HG02623 (cell line): ENCODE results near the gene DPRX.

ENCODE experiments used
- ATAC-seq: cut with Tn5 transposase; IDR thresholded peaks from one replicate; pipeline ENCODE4 v1.9.1; 2021; ENCODE audit warnings: moderate library complexity; ENCODE audit not compliant: unreplicated experiment

The DPRX gene, protein sequence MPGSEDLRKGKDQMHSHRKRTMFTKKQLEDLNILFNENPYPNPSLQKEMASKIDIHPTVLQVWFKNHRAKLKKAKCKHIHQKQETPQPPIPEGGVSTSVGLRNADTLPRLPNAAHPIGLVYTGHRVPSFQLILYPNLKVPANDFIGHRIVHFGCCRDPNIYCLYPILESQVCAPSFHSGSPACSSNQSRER

DNA sequence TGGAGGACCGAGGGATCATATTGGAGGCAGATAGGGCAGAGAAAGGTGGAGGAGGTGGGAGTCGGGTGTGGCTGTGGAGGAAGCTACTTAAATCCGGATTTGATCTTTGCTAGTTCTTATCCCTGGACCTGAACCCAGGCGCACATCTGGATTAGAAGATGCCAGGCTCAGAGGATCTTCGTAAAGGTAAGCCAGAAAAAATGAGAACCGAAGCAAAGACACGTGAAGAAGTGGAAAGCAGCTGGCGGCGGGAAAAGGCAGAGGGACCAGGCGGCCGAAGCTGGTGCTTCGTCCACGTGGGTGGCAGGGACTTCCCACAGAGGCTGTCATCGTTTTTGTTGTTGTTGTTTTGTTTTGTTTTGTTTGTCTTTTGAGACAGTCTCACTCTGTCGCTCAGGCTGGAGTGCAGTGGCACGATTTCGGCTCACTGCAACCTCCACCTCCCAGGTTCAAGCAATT lies at the start of gene DPRX:
Gene DPRX (plus strand): TSS at position 51 of the 459 bp plus-strand sequence. CDS start 108 bp downstream, at position 159.
- ATAC-seq, result no peak

DNA sequence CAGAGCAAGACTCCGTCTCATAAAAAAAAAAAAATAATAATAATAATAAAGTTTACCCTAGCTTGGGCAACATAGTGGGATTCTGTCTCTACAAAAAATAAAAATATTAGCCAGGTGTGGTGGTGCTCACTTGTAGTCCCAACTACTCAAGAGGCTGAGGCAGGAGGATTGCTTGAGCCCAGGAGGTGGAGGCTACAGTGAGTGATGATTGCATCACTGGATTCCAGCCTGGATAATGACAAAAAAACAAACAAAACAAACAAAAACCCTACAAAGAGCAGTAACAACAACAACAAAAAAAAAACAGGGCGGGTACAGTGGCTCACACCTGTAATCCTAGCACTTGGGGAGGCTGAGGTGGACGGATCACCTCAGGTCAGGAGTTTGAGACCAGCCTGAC lies 48.6 kb upstream of the DPRX start:
- ATAC-seq, result no peak

DNA sequence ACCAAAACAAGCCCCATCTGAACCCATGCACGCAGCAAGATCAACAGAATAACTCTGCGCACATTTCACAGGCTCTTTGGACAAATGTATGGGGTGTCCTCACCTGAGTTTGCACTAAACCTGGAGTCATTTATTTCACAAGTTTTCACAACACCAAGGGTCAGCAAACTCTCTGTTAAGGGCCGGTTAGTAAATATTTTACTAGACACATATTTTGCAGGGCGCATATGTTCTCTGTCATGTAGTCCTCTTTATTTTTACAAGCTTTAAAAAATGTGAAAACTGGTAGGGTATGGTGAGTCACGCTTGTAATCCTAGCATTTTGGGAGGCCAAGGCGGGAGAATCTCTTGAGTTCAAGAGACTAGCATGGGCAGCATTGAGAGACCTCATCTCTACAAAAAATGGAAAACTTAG lies 45.5 kb upstream of the DPRX start:
- no peak for ATAC-seq

DNA sequence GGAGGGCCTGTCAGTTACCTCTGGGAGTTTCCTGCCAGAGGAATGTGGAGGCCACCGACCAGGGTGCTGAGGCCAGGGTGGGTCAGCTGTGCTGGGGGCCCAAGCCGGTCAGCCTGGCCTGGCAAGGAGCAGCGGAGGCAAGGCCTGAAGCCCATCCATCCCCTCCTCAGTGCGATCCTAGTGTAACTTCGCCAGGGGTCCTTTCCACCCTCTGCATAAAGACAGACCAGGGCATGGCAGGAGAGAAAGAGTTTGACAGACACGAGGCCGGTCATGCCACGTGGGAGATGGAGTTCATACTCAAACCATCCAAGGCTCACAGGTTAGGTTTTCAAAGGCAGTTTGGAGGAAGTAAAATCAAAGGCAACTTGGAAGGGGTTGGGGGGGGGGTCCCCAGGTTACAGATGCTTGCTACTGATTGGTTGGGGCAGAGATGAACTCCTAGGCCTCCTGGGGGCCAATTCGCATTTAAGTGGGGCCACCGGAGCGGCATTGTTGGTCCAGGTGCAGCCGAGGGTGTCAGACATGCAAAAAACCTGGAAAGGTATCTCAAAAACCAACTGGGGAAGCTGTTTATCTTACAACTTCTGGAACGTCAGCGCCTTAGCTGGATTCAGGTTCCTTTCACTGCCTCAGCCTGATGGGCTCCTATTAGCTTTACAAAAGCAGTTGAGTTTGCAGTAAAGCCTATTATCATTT lies 36.8 kb upstream of the DPRX start:
- no peak for ATAC-seq

DNA sequence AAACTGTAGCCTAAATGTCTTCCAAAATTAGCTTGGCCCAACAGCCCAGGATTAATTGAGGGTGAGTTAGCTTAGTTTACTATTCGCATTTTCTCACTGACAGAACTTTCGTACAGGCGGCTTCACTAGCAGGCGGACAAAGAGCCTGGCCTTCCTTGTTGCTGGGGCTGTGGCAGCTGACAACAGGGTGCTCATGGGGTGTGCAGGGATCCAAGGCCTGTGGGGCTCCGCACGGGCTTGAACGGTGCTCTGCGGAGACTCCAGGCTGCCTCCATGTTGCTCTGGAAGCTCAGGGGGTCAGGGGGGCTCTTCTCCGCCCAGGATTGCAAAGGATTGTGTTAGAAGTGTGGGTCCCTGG lies 36.3 kb upstream of the DPRX start:
- ATAC-seq, result no peak

DNA sequence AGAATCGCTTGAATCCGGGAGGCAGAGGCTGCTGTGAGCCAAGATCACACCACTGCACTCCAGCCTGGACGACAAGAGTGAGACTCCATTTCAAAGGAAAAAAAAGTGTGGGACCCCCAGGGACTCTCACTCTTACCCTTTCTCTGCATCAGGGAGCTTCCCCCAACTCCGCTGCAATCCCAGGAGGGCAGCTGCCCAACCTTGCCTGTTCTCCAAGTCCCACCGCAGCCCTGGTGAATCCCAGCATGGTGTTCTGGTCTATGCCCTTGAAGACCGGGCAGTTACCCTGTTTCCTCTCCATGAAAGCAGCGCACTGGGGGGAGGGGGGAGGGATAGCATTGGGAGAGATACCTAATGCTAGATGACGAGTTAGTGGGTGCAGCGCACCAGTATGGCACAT lies 35.7 kb upstream of the DPRX start:
- no peak for ATAC-seq

DNA sequence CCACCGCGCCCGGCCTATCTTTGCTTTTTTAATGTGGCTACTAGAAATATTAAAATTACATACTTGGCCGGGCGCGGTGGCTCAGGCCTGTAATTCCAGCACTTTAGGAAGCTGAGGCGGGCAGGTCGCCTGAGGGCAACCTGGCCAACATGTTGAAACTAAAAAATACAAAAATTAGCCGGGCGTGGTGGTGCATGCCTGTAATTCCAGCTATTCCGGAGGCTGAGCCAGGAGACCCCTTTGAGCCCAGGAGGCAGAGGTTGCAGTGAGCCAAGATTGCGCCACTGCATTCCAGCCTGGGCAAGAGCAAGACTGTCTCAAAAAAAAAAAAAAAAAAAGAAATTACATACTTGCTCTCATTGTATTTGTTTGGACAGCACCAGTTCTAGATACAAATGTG lies 34.8 kb upstream of the DPRX start:
- ATAC-seq, result no peak

DNA sequence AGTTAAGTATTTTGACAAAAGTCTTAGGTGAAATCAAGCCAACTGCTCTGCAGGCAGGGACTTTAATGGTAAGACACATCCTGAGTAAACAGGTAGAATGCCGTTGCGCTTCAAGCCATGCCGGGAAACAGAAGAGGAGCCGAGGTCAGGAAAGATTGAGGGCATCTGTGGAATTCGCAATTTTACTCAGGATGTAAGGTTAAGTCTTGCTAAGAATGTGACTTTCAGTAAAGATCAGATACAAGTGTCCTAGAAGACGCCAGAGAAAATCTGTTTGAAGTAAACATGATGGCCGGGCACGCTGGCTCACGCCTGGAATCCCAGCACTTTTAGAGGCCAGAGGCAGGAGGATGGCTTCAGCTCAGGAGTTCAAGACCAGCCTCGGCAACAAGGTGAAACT lies 33.4 kb upstream of the DPRX start:
- ATAC-seq, result no peak

DNA sequence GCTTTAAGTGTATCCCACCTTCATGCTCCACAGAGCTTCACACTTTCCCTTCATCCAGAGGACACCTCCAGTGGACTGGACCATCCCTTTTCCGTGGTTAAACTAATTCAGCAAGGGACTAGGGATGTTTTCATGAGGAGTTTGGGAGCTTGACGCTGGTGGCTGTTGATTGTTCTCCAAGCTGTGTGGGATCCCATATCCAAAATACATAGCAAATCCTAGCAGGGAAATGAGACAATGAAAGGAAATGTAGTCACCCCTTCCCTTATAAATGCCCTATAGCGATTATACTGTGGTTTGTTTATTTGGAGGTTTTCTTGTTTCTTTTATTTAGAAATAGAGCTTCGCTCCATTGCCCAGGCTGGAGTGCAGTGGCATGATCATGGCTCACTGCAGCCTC lies 31.6 kb upstream of the DPRX start:
- ATAC-seq, result no peak

DNA sequence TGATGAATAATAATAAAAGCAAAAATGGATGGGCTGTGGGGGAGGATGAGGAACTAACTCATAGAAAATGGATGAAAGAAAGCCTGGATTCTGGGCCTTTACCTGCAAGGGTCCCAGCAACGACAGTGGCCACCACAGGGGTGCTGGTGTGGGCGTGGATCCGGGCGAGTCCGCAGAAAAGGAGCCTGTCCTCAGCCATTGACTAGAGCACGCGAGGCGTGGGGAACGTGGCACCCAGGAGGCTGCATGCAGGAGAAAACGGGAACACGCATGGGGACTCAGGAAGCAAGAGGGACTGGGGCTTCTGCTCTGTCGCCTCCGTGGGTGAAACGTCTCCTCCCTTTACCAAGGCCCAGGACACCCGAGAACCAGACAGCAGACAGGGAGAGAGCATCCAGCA lies 25.8 kb upstream of the DPRX start:
- ATAC-seq, result no peak

DNA sequence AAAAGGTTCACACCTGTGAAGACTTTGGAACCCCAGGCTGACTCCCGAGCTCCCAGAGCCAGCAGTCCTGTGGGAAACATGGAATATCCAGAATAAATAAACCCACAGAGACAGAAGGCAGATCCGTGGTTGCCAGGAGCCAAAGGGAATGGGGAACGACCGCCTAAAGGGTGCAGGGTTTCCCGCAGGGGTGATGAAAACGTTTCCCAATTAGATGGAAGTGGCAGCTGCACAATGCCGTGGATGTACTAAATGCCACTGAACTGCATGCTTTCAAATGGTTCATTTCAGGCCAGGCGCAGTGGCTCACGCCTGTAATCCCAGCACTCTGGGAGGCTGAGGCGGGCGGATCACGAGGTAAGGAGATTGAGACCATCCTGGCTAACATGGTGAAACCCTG lies 23.4 kb upstream of the DPRX start:
- no peak for ATAC-seq

DNA sequence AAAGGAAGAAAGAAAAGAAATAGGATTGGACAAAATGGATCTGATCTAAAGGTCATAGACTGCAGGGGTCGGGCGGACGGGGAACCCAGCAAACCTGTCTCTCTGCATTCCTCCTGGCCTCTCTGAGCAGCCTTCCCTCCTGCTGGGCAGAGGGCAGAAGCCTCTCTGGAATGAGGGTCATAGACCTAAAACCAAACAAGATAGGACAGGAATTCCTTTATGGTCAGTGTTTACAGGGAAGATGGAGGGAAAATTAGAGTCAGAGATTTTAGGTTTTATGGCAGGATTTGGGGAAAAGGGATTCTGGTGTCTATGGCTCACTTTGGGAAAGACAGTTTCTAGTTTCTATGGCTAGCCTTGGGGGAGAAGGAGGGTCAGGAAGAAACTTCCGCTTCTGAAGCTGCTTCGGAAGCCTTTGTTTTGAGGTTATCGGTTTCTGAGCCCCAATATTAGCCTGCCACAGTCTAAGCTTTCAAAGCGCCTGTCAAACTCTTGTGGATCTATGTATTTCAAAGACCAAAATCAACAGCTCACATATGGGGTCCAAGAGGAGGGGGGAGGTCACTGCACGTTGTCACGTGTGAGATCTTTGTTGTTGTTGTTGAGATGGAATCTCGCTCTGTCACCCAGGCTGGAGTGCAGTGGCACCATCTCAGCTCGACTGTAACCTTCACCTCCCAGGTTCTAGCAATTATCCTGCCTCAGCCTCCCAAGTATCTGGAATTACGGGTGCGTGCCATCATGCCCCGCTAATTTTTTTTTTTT lies 18.9 kb upstream of the DPRX start:
- ATAC-seq, result no peak

DNA sequence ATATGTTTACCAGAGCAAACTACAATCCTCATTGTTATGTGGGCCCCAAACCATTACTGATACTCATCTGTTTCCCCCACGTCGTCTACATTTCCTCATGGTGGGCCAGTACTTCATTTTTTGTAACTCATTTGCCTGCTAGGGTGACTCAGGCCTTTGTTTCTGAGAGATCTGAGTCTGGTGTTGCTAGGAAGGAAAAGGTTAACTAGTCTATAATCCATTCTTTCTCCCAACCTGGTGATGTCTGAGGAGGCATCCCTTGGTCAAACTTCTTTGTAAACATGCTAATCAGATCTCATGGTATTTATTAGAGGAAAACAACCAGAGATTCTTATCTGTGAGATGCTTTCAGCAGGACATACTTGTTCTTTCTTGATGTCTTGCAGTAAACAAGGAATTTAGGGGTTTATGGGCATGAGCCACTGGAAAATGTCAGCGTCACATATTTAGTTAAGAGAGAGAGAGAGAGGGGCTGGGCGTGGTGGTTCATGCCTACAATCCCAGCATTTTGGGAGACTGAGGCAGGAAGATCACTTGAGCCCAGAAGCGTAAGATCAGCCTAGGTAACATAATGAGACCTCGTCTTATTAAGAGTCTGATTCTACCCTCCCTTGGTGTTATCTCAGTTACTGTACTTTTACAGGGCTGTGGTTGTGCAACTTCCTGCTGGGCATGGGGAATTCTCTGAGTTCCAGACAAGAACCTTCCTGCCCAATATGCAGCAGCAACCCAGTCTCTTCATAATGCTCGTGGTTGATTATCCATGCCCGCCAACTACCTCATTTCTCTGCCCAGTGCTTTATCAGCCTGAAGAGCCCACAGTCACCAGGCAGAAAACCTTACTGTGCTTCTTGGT lies 9.7 kb upstream of the DPRX start:
- no peak for ATAC-seq

DNA sequence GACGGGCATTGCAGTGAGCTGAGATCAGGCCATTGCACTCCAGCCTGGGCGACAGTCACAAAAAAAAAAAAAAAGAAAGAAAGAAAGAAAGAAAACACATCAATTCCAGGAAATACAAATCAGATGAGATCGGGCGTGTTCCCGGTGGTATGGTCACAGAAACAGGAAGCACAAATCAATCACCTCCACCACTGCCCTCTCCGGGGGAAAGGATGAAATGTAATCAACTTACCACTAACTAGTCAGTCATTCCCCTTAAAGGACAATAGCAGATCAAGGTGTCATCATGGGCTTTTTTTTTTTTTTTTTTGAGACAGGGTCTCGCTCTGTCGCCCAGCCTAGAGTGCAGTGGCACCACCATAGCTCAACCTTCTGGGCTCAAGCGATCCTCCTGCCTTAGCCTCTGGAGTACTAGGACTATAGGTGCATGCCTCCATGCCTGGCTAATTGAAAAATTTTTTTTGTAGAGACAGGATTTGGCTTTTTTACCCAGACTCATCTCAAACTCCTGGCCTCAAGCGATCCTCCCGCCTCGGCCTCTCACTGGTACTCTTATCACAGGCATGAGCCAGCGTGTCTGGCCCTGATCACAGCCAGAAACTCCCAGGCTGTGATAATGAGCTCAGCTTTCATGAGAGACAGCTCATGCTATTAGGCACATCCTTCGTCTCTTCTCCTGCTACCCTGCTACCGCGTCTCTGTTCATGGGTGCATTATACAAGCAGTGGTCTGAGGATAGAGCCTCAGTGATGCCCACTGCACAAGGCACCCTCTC lies 6.8 kb upstream of the DPRX start:
- ATAC-seq, result no peak

DNA sequence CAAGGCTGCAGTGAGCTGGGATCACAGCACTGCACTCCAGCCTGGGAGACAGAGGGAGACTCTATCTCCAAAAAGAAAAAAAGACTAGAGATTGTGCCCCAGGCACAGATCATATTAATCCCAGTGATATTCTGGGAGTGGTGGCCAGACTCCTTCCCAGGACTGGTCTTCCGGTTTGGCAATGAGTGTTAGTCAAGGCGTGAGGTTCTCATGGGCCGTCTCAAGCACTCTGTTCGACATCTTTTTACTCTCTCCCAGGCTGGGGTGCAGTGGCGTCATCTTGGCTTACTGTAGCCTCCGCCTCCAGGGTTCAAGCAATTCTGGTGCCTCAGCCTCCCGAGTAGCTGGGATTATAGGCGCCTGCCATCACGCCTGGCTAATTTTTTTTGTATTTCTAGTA lies 5.3 kb upstream of the DPRX start:
- no peak for ATAC-seq

DNA sequence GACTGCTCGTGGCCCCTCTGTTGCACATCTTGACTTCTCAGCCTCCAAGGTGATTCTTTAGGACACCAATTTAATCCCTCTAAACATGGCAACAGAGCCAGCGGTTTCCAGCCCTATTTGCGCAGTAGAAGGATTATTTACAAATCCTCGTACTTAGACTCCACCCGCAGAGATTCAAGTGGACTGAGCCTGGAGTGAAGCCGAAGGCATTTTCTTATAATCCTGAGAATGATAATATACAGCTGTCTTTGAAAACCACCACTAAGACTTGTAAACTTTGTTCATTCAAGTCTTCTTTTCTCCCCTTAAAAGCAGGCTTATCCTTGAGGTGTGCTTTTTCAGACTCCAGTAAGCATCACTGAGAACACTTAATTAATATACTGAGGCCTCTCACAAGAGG lies 4.8 kb upstream of the DPRX start:
- ATAC-seq, result no peak

DNA sequence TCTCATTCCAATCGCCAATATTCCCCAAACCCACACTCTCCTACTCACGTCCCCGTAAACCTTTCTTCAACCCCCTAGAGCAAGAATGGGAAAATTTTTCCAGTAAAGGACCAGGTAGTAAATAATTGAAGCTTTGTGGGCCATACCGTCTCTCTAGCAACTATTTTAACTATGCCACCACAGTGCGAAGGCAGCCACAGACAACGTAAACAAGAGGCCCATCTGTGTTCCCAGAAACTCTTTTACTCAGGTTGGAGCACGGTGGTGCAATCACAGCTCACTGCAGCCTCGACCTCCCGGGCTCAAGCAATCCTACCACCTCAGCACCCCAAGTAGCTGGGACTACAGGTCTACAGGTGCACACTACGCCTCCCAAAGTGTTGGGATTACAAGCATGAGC lies 3.0 kb downstream of the DPRX start:
- ATAC-seq, result no peak

DNA sequence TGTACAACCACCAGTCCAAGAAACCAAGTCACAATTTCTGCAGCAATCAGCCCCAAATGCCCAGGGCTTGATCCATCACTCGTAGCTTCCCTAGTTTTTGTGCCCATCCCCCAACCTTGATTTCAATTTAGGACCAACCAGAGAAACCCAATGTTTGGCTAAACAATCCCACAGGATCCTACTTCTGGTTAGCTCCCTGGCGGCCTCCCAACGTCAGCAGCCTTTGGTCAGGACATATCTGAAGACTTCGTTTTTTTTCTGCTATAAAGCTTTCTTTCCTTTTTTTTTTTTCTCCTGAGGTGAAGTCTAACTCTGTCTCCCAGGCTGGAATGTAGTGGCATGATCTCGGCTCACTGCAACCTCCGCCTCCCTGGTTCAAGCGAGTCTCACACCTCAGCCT lies 7.7 kb downstream of the DPRX start:
- ATAC-seq, result no peak

DNA sequence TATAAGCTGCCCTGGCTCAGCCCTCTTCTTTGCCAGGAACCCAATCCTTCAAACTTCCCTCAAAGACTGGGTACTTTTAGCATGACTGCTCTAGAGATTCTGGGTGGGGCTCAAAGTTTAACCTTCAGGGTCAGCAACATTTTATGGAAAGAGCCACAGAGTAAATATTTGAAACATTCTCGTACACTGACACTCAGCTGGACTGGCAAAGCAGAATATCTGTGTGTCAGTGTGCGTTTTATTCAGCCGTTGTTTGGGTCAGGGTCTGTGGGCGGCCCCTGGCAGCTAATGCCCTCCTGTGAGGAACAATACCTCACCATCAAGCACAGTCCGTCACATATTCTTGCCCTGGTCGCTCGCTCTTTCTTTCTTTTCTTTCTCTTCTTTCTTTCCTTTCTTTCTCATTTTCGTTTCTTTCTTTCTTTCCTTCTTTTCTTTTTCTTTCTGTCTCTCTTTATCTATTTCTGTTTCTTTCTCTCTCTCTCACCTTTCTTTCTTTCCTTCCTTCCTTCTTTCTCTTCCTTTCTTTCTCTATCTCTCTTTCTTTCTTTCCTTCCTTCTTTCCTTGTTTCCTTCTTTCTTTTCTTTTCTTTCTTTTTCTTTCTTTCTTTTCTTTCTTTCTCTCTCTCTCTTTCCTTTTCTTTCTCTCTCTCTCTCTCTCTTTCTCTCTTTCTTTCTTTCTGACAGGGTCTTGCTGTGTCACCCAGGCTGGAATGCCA lies 10.7 kb downstream of the DPRX start:
- ATAC-seq, result no peak
